NT2/D1 (cell line): ENCODE measurements around the gene MAN2B1.

Experiments
- SUZ12 ChIP-seq: IDR thresholded peaks from 2 replicates; pipeline ENCODE4 v1.6.1; 2011; ENCODE audit not compliant: insufficient read length, insufficient read depth; ENCODE audit errors: extremely low read depth
- ZNF274 ChIP-seq: IDR thresholded peaks from 2 replicates; pipeline ENCODE4 v1.6.1; 2011; ENCODE audit warnings: mild to moderate bottlenecking, low read depth, low read length

GRCh38 chr19:12655546-12655945 is 11.0 kb downstream of the MAN2B1 start:
- TF ChIP-seq SUZ12 = no peak
- TF ChIP-seq ZNF274 = no peak
